Stimulated activated CD8-positive, alpha-beta memory T cell treated with anti-CD3 and anti-CD28 coated beads, Interleukin-15, amount 100 ng/mL, for 48 hours (primary cell): ENCODE results near the gene AGAP1.

Source experiments
- DNase-seq, 2 donors: peaks; one replicate each; pipeline ENCODE4 v3.0.0-alpha.2; 2020; ENCODE audit warnings: low read depth in 2 of 2

AGAP1 gene

GRCh38 chr2:235533198-235533597 lies 39.4 kb downstream of the AGAP1 start:
- DNase-seq: no peak

GRCh38 chr2:235533616-235534385 lies 40.0 kb downstream of the AGAP1 start:
- DNase-seq: no peak

- DNase-seq: no peak
These were observed 41.0 kb downstream of the AGAP1 start for GRCh38 chr2:235534678-235535422.

- no peak for DNase-seq
These were observed 41.7 kb downstream of the AGAP1 start for GRCh38 chr2:235535423-235536130.

- no peak for DNase-seq
These were observed 42.9 kb downstream of the AGAP1 start for GRCh38 chr2:235536711-235537110.

GRCh38 chr2:235537186-235537585 lies 43.3 kb downstream of the AGAP1 start:
- no peak for DNase-seq

GRCh38 chr2:235537587-235537986 lies 43.7 kb downstream of the AGAP1 start:
- DNase-seq: no peak

GRCh38 chr2:235538144-235538639 lies 44.3 kb downstream of the AGAP1 start:
- no peak for DNase-seq

GRCh38 chr2:235538981-235539380 lies 45.1 kb downstream of the AGAP1 start:
- no peak for DNase-seq

- no peak for DNase-seq
These were observed 45.9 kb downstream of the AGAP1 start for GRCh38 chr2:235539773-235540172.

- DNase-seq: no peak
These were observed 47.2 kb downstream of the AGAP1 start for GRCh38 chr2:235541016-235541415.

GRCh38 chr2:235541838-235542549 lies 48.2 kb downstream of the AGAP1 start:
- DNase-seq: no peak

GRCh38 chr2:235542733-235543127 lies 48.9 kb downstream of the AGAP1 start:
- no peak for DNase-seq

GRCh38 chr2:235543128-235543750 lies 49.4 kb downstream of the AGAP1 start:
- peak in 1 of 2 donors; percentile 2 for DNase-seq

GRCh38 chr2:235543851-235544688 lies 50.2 kb downstream of the AGAP1 start:
- no peak for DNase-seq

- DNase-seq: no peak
These were observed 50.8 kb downstream of the AGAP1 start for GRCh38 chr2:235544689-235544969.

GRCh38 chr2:235545339-235546150 lies 51.7 kb downstream of the AGAP1 start:
- no peak for DNase-seq

GRCh38 chr2:235546151-235546435 lies 52.2 kb downstream of the AGAP1 start:
- no peak for DNase-seq

- DNase-seq: no peak
These were observed 52.6 kb downstream of the AGAP1 start for GRCh38 chr2:235546436-235546835.
